Measurements from ENCODE around the gene HSD17B10. TPM values are rescaled to one million over a fixed set of nuclear protein-coding genes. Genes with fewer than 3 reads are reported as not detected.
"Not testable (repeated sequence)": the region's sequence is repeated elsewhere in the genome, so short reads cannot be mapped to it uniquely, and the experiment has no call there.

Gene HSD17B10
- total RNA-seq, 2 donors from 2014 or later: 107 to 120 TPM

DNA sequence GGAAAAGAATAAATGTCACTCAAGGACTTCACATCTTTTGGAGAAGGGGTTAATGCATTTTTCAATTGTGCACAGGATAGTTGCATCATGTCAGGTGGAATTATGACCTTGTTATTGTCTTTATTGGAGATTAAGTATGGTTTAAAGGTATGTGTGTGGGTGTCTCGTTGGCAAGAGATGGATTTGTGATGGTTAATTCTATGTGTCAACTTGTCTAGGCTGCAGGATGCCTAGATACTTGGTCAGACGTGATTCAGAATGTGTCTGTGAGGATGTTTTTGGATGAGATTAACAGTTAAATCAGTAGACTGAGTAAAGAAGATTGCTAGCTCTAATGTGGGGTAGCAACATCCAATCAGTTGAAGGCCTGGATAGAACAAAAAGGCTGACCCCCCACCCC lies 42.2 kb upstream of the HSD17B10 start:
- no peak overlapping the region for H3K4me3 ChIP-seq (ENCODE audit: low read length)
- no peaks in the 10 kb centered on the region for H3K36me3 ChIP-seq (ENCODE audit: control insufficient read depth, insufficient read depth, low read length)
- 81 to 100% methylated on average over 1 to 2 of the region's 2 CpGs for WGBS, 2 experiments (ENCODE audit: insufficient coverage in 1 of 2, insufficient read length in 1 of 2)
- peaks cover 67% of the 10 kb centered on the region for H3K9me3 Mint-ChIP-seq
- H3K36me3 Mint-ChIP-seq (ENCODE audit: low read depth): no peaks in the 10 kb centered on the region
- H3K4me3 Mint-ChIP-seq: no peak overlapping the region
- no peaks in the 10 kb centered on the region for H3K4me1 ChIP-seq (ENCODE audit: control insufficient read depth, insufficient read depth, low read length)
- DNase-seq: no peak
- peaks cover 24% of the 10 kb centered on the region for H3K27me3 Mint-ChIP-seq (ENCODE audit: insufficient read depth)
- H3K27me3 ChIP-seq (ENCODE audit: control insufficient read depth, insufficient read depth, low read length, poor library complexity, severe bottlenecking): no peaks in the 10 kb centered on the region
- no peaks in the 10 kb centered on the region for H3K4me1 Mint-ChIP-seq
- TF ChIP-seq, protein P1, sequence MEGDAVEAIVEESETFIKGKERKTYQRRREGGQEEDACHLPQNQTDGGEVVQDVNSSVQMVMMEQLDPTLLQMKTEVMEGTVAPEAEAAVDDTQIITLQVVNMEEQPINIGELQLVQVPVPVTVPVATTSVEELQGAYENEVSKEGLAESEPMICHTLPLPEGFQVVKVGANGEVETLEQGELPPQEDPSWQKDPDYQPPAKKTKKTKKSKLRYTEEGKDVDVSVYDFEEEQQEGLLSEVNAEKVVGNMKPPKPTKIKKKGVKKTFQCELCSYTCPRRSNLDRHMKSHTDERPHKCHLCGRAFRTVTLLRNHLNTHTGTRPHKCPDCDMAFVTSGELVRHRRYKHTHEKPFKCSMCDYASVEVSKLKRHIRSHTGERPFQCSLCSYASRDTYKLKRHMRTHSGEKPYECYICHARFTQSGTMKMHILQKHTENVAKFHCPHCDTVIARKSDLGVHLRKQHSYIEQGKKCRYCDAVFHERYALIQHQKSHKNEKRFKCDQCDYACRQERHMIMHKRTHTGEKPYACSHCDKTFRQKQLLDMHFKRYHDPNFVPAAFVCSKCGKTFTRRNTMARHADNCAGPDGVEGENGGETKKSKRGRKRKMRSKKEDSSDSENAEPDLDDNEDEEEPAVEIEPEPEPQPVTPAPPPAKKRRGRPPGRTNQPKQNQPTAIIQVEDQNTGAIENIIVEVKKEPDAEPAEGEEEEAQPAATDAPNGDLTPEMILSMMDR (conservative IDR thresholded peaks at IDR 0.05): no peak
- no peaks in the 10 kb centered on the region for H3K9me3 ChIP-seq (ENCODE audit: control insufficient read depth, low read length)
- no peak overlapping the region for H3K27ac ChIP-seq (ENCODE audit: low read depth, low read length)
- no peak overlapping the region for H3K9ac ChIP-seq (ENCODE audit: extremely low read depth, low read length, poor library complexity, severe bottlenecking)
- no peak overlapping the region for H3K27ac Mint-ChIP-seq

DNA sequence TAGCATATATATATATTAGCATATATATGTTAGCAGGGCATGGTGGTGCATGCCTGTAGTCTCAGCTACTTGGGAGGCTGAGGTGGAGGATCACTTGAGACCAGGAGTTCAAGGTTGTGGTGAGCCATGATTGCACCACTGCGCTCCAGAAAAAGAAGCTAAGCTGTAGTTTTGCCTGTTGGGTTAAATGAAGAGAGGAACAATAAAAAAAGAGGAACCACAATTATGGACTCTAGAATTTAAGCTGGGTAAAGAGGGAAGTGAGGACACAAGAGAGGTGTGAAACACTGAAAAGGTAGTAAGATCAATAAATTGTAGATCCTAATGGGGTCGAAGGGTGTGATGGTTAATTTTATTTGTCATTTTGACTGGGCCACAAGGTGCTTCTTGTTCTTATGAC lies 40.5 kb upstream of the HSD17B10 start:
- Histone ChIP-seq H3K27me3 (ENCODE audit: control insufficient read depth, insufficient read depth, low read length, poor library complexity, severe bottlenecking) (no peaks in the 10 kb centered on the region), H3K4me3 (ENCODE audit: low read length) (no peak overlapping the region), H3K9me3 (ENCODE audit: control insufficient read depth, low read length) (no peaks in the 10 kb centered on the region), H3K27ac (ENCODE audit: low read depth, low read length) (no peak overlapping the region), H3K9ac (ENCODE audit: extremely low read depth, low read length, poor library complexity, severe bottlenecking) (no peak overlapping the region), H3K36me3 (ENCODE audit: control insufficient read depth, insufficient read depth, low read length) (no peaks in the 10 kb centered on the region), H3K4me1 (ENCODE audit: control insufficient read depth, insufficient read depth, low read length) (no peaks in the 10 kb centered on the region)
- WGBS, 2 experiments (ENCODE audit: insufficient coverage in 1 of 2, insufficient read length in 1 of 2): 83% methylated on average over 2 of the region's 2 CpGs; no CpG with 5 or more reads in 1 of the 2 experiments
- DNase-seq: no peak
- TF ChIP-seq, protein P1 (conservative IDR thresholded peaks at IDR 0.05): no peak
- Mint-ChIP-seq H3K36me3 (ENCODE audit: low read depth) (no peaks in the 10 kb centered on the region), H3K4me1 (no peaks in the 10 kb centered on the region), H3K9me3 (peaks cover 70% of the 10 kb centered on the region), H3K27ac (no peak overlapping the region), H3K27me3 (ENCODE audit: insufficient read depth) (peaks cover 26% of the 10 kb centered on the region), H3K4me3 (no peak overlapping the region)

DNA sequence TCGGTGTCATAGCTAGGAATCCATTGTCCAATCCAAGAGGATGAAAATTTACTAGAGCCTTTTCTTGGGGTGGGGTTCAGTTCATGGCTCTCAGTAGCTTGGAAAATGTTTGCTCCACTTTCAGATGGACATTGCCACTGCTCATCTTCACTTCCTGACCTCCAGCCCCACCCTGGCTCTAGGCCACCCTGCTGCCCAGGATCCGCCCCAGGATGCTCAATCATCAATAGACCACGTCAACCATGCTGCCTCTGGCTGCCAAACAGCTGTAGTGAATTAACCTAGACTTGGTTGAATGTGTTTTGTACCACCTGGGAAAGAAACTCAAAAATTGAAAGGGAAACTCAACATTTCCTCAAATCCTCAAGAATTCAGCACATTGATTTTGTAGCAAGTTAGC lies 37.2 kb upstream of the HSD17B10 start:
- Histone ChIP-seq H3K4me3 (ENCODE audit: low read length) (no peak overlapping the region), H3K9me3 (ENCODE audit: control insufficient read depth, low read length) (no peaks in the 10 kb centered on the region), H3K36me3 (ENCODE audit: control insufficient read depth, insufficient read depth, low read length) (no peaks in the 10 kb centered on the region), H3K9ac (ENCODE audit: extremely low read depth, low read length, poor library complexity, severe bottlenecking) (no peak overlapping the region), H3K27ac (ENCODE audit: low read depth, low read length) (no peak overlapping the region), H3K4me1 (ENCODE audit: control insufficient read depth, insufficient read depth, low read length) (no peaks in the 10 kb centered on the region), H3K27me3 (ENCODE audit: control insufficient read depth, insufficient read depth, low read length, poor library complexity, severe bottlenecking) (no peaks in the 10 kb centered on the region)
- Mint-ChIP-seq H3K4me3 (no peak overlapping the region), H3K36me3 (ENCODE audit: low read depth) (no peaks in the 10 kb centered on the region), H3K27me3 (ENCODE audit: insufficient read depth) (peaks cover 24% of the 10 kb centered on the region), H3K27ac (no peak overlapping the region), H3K9me3 (peaks cover 61% of the 10 kb centered on the region), H3K4me1 (no peaks in the 10 kb centered on the region)
- TF ChIP-seq, protein P1 (conservative IDR thresholded peaks at IDR 0.05): no peak
- no peak for DNase-seq
- WGBS, 2 experiments (ENCODE audit: insufficient coverage in 1 of 2, insufficient read length in 1 of 2): 100% methylated on average over 1 of the region's 3 CpGs; no CpG with 5 or more reads in 1 of the 2 experiments

DNA sequence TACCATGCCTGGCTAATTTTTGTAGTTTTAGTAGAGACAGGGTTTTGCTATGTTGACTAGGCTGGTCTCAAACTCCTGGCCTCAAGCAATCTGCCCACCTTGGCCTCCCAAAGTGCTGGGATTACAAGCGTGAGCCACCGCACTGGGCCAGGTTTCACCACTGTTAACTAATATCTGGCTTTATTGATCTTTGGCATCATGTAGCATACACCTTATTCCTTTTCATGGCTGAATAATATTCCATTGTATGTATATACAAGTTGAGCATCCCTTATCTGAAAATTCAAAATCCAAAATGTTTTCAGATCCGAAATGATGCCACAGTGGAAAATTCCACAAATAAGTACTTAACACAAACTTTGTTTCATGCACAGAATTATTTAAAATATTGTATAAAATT lies 34.5 kb upstream of the HSD17B10 start:
- H3K9me3 ChIP-seq (ENCODE audit: control insufficient read depth, low read length); H3K36me3 Mint-ChIP-seq (ENCODE audit: low read depth); DNase-seq; H3K27me3 ChIP-seq (ENCODE audit: control insufficient read depth, insufficient read depth, low read length, poor library complexity, severe bottlenecking); H3K36me3 ChIP-seq (ENCODE audit: control insufficient read depth, insufficient read depth, low read length); H3K4me3 Mint-ChIP-seq; H3K4me3 ChIP-seq (ENCODE audit: low read length); H3K27ac ChIP-seq (ENCODE audit: low read depth, low read length); H3K4me1 Mint-ChIP-seq; H3K9ac ChIP-seq (ENCODE audit: extremely low read depth, low read length, poor library complexity, severe bottlenecking); H3K4me1 ChIP-seq (ENCODE audit: control insufficient read depth, insufficient read depth, low read length); H3K27ac Mint-ChIP-seq: not testable (repeated sequence)
- Mint-ChIP-seq H3K27me3 (ENCODE audit: insufficient read depth) (peaks cover 15% of the 10 kb centered on the region), H3K9me3 (peaks cover 57% of the 10 kb centered on the region)
- WGBS, 2 experiments (ENCODE audit: insufficient coverage in 1 of 2, insufficient read length in 1 of 2): 78 to 100% methylated on average over 1 to 2 of the region's 3 CpGs
